Astrocyte of the spinal cord (primary cell): Measurements from ENCODE around the gene PPP1R12A.
A peak's percentile ranks its signal among the peaks of the same experiment; 100 is the strongest.

Experiments
- DNase-seq: peaks from one replicate; pipeline ENCODE4 v3.0.0; 2011; ENCODE audit warnings: low read depth, low spot score
- H3K4me3 ChIP-seq: 2 replicates; pipeline ENCODE4 v1.5.1; 2011; ENCODE audit warnings: low read depth, mild to moderate bottlenecking, low read length, moderate library complexity
- CTCF ChIP-seq: IDR thresholded peaks from 2 replicates; pipeline ENCODE4 v1.5.1; 2012; ENCODE audit warnings: low read depth, mild to moderate bottlenecking, low read length, inconsistent platforms
- in situ Hi-C: cut with HindIII; loops from 2 replicates; pipeline ENCODE4 v1.10.0; 2017; ENCODE audit warnings: low sequenced_read_pairs

Gene PPP1R12A

GRCh38 chr12:79782172-79782900 lies 152.6 kb downstream of the PPP1R12A start:
- in situ Hi-C loops, result no loop called here
- peak; percentile 77 for DNase-seq
- no peak for TF ChIP-seq CTCF
- H3K4me3 ChIP-seq, result no peak overlapping the region

GRCh38 chr12:79778802-79779448 lies 156.0 kb downstream of the PPP1R12A start:
- H3K4me3 ChIP-seq, result no peak overlapping the region
- TF ChIP-seq CTCF, result no peak
- in situ Hi-C loops, result no loop called here
- DNase-seq, result no peak

- no peak overlapping the region for H3K4me3 ChIP-seq
- TF ChIP-seq CTCF, result no peak
- peak; percentile 55 for DNase-seq
- in situ Hi-C loops, result no loop called here
Observed at GRCh38 chr12:79776111-79776510, 158.8 kb downstream of the PPP1R12A start.

- no peak for DNase-seq
- in situ Hi-C loops, result no loop called here
- no peak overlapping the region for H3K4me3 ChIP-seq
- no peak for TF ChIP-seq CTCF
Observed at GRCh38 chr12:79775355-79776027, 159.4 kb downstream of the PPP1R12A start.

GRCh38 chr12:79773896-79774295 lies 161.0 kb downstream of the PPP1R12A start:
- no peak for TF ChIP-seq CTCF
- H3K4me3 ChIP-seq, result no peak overlapping the region
- in situ Hi-C loops, result no loop called here
- no peak for DNase-seq

GRCh38 chr12:79769860-79770485 lies 164.9 kb downstream of the PPP1R12A start:
- H3K4me3 ChIP-seq, result no peak overlapping the region
- no peak for DNase-seq
- no peak for TF ChIP-seq CTCF
- in situ Hi-C loops, result no loop called here
